ENCODE results near the gene TMEM259.
"Not testable (repeated sequence)": the region's sequence is repeated elsewhere in the genome, so short reads cannot be mapped to it uniquely, and the experiment has no call there.

Gene TMEM259

GRCh38 chr19:1038978-1039645 lies 18.2 kb upstream of the TMEM259 start:
- DNase-seq = no peak

- no peak for DNase-seq
These were observed 16.7 kb upstream of the TMEM259 start for GRCh38 chr19:1037621-1038064.

GRCh38 chr19:1035998-1036621 lies 15.2 kb upstream of the TMEM259 start:
- no peak for DNase-seq

- DNase-seq = no peak
These were observed 11.4 kb upstream of the TMEM259 start for GRCh38 chr19:1032264-1032867.

GRCh38 chr19:1028062-1028926 lies 7.4 kb upstream of the TMEM259 start:
- no peak for DNase-seq

- no peak for DNase-seq
These were observed 6.7 kb upstream of the TMEM259 start for GRCh38 chr19:1027650-1028061.

- no peak for DNase-seq
These were observed 6.1 kb upstream of the TMEM259 start for GRCh38 chr19:1026783-1027649.

- no peak for DNase-seq
These were observed 5.2 kb upstream of the TMEM259 start, which contains the start of gene CNN2 for GRCh38 chr19:1025960-1026782. Gene CNN2 (plus strand): TSS chr19:1026608. CDS start chr19:1026662, 54 bp downstream.

GRCh38 chr19:1025080-1025479 lies 4.2 kb upstream of the TMEM259 start:
- DNase-seq = not testable (repeated sequence)

- DNase-seq = not testable (repeated sequence)
These were observed 2.9 kb upstream of the TMEM259 start for GRCh38 chr19:1023883-1024188.

- DNase-seq = no peak
These were observed 699 bp downstream of the TMEM259 start for GRCh38 chr19:1019980-1020867.

- no peak for DNase-seq
These were observed 1.3 kb downstream of the TMEM259 start for GRCh38 chr19:1019616-1019961.

- no peak for DNase-seq
These were observed 1.8 kb downstream of the TMEM259 start for GRCh38 chr19:1018932-1019615.

- DNase-seq = no peak
These were observed 2.5 kb downstream of the TMEM259 start for GRCh38 chr19:1018393-1018792.

GRCh38 chr19:1017906-1018305 lies 3.0 kb downstream of the TMEM259 start:
- DNase-seq = no peak

GRCh38 chr19:1017115-1017905 lies 3.6 kb downstream of the TMEM259 start:
- DNase-seq = no peak

GRCh38 chr19:1016647-1017114 lies 4.2 kb downstream of the TMEM259 start:
- DNase-seq = no peak

GRCh38 chr19:1015782-1016646 lies 4.9 kb downstream of the TMEM259 start:
- DNase-seq = no peak

Data from midbrain (tissue), 1 donor.